HG02610 (cell line): ENCODE results near the gene CSPG4.

Experiments used
- ATAC-seq: cut with Tn5 transposase; IDR thresholded peaks from one replicate; pipeline ENCODE4 v1.9.1; 2021; ENCODE audit warnings: mild to moderate bottlenecking, moderate library complexity; ENCODE audit not compliant: unreplicated experiment

The CSPG4 gene

DNA sequence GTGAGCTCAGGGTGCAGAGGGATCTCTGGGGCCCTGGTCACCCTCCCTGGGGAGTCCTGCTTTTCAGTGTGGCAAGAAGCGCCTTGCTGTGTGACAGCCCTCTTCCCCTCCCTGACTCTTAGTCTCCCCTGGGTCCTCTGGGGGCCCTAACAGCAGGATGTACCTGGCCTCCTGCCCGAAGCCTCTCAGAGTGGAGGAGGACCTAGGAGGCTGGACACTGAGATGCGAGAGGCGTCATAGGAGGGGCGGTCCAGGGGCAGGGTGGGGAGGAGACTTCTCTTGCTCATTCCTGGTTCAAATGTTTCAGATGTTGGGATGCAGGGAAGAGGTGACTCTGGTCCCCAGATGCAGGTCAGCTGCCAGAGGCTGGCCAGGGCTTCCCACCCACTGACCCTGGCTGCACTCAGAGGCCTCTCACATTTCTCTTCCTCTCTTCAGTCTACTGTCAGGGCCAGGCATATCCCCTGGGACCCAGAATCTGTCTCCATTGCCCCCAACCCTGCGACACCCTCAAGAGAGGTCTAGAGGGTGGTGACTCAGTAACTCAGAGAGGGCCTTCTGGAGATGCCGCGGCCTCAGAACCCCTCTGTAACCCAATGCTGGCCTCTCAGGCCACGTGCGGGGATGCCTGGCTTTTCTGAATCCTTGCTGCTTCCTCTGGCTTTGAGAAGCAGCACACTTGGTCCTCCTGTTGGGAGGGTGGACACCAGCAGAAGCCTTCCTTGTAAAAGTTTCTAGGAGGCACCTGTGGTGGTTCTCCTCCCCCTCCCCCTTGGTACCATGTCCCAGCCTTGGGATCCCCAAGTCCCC is 39.0 kb downstream of the CSPG4 start:
- ATAC-seq: no peak

DNA sequence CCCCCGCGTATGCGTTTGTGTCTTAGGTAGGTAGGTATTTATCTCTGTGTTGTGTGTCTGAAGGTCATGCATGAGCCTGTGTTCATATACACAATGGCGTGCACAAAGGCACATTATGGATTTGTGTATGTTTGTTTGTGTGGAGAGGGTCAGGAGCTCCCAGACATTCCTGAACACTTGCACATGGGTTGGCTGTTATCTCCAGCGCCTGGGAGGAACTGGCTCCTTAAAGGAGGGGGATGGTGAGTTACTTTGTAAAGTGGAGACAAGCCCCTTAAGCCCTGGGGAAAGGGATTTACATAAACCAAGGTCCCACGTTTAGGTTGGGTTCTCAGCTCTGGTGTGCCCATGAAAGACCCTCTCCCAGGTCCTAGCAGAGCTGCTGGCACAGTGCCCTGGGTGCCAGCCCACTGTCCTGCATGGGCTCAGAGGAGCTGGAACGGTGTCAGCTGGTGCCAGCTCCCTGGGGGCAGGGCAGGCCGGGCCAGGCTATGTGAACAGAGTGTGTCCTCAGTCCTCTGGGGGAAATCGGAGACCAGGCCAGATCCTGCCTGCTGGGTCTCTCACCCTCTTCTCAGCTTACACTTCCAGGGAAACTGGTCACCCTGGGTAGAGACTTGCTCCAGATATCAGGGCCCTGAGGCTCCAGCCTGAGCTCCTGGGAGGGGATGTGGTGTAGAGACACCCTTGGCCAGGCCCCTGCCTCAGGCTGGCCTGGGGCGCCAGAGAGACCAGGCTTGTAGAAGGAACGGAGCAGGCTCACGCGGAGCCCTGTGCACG is 39.8 kb downstream of the CSPG4 start:
- ATAC-seq: no peak

DNA sequence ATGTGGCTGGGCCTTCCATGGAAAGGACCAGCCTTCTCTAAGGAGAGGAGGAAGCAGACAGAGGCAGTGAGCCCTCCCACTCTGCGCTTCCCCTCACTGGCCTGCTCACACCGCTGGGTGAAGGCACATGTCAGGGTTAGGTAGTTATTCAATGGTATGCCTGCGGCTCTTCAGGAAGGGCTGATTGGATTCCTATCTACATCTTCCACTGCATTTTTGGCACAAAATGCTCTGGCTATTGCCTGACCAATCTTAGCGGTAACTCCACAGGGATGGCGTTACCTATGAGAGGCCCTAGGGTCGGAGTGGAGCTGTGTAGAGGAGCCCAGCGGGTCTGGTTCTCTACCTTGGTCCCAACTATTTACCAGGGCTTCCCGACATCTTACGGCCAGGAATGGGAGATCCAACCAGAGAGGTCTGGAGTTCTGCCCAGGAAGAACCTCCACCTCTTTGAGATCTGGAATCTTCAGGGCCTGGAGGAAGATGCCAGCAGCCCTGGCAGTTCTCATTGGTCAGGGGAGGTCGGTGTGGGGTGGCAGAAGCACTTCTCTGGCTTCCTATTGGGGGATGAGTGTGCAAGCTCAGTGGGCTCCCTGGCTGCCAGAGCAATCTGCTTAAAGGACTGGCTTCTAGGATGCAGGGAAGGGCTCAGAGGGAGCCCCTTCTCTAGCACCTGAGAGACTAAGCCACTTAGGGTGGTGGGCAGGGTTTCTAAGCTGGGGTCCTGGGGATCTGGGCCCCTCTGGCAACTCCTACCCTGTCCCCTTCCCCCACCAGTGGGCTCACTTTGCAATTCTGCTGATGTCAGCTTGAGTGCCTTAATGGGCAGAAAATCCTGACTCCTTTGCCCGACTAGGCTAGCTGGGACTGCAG is 40.7 kb downstream of the CSPG4 start:
- ATAC-seq: no peak

DNA sequence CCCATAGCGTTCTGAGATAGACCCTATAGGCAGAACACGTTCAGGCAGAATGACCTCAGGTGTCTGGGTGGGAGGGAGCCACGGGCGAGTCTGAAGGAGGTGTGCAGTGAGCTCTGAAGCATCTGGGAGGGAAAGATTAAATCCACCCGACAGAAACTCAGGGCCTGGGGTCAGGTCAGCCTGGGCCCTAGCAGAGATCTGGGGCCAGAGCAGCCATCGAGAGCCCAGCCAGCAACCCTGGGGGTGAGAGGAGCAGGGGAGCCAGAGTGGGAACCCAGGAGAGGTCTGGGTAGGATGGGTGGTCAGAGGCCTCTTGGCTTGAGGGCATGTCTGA is 42.8 kb downstream of the CSPG4 start:
- no peak for ATAC-seq

DNA sequence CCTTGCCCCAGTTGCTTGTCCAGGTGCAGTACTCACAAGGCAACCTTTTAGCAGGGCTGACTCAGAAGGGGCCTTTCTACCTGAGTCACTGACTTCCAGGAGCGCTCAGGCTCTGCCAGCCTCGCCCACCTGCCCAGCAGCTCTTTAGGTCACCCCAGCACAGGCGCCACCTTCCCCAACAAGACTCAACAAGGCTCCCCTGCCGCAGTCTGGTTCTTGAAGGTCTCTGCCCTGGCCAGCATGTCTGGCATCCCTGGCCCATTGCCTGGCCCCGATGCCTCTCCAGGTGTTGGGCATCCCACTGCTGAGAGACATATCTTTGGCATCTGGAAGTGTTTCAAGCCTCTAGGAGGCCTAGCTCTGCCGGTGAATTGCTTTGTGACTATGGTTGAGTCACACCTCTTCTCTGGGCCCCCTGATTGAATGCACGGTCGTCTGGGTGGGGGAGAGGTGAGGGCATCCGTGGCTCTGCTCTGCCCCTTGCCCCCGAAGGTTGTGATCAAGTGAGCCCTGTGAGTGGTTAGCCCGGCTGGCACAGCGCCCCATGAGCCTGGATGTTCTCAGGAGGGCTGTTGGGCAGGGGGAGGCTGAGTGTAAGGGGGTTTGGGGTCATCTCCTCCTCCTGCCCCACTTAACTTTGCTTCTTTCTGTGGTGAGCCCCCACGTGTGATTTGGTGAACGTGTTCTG is 43.3 kb downstream of the CSPG4 start:
- no peak for ATAC-seq

DNA sequence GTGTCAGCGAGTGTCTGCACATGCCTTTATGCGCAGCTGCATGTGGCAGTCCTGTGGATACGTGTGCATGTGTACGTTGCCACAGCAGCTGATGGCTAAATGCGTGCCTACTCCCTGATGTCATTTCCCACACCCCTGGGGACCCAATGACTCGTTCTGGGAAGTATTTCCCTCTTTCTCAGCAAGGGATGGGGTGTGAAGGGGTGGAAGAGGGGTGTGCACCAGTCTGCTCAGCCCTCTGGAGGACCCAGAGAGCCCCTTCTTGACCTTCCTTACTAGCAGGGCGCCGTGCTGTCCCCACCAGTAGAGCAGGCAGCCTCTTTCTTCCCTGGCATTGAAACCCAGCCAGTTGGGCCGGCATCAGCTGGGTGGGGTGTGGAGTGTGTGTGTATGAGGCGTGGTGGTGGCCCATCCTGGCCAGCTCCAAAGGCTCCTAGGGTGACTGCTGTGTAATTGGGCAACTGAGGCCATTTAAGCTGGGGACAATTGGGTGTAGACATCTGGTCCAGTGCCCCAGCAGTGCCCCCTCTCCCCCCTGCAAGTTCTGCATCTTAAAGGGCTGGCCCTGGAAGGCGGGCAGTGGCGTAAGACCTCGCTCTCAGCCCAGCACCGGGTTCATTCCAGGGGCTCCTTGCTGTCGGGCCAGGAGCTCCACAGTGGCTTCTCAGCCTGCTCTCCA is 45.7 kb downstream of the CSPG4 start:
- ATAC-seq: no peak

DNA sequence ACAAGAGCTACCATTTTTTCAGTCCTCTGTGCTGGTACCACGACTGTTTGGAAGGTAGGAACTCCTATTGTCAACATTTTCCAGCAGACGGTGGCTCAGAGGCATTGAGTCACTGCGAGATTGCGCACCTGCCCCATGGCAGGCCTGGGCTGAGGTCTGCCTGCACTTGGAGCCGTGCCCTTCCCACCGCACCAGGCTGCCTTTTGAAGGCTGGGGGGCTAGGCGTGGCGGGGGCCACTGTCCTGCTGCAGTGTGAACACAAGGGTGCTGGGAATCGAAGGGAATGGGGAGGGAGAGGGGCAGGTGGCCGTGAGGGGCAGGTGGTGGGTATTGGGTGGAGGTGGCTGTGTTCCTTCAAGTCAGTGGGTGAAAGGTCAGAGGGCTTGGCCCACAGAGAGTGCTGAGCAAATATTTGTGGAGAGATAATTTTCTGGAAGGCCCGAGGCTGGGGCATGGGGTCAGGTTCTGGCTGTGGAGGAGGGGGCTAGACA is 48.7 kb downstream of the CSPG4 start:
- ATAC-seq: no peak

DNA sequence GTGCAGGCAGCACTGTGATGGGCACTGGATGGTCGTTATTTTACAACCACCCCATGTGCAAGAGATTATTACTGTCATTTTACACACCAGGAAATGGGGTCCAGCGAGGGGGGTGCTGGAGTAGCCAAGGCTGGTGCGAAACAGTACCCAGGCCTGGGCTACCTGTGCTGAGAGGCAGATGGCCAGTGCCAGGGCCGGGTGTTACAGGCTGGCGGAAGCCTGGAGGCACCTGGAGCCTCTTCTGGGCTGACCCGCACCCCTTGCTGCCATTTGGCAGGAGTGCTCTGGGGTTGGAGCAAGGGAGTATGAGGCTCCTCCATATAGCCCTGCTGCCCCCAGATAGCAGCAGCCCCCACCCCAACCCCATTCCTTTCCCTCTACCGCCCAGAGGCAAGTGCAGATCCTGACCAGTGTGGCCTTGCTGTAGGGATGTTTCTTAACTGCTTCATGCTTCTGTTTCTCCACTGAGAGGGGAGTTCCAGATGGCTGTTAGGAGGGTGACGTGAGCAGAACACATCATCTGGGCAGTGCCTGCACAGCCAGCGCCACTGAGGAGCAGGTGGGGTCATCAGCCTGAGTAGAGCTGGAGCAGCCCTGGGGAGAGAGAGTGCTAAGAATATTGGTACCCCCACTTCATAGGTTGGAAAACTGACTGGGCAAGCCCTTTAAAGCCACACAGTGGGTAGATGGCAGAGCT is 49.7 kb downstream of the CSPG4 start:
- no peak for ATAC-seq

DNA sequence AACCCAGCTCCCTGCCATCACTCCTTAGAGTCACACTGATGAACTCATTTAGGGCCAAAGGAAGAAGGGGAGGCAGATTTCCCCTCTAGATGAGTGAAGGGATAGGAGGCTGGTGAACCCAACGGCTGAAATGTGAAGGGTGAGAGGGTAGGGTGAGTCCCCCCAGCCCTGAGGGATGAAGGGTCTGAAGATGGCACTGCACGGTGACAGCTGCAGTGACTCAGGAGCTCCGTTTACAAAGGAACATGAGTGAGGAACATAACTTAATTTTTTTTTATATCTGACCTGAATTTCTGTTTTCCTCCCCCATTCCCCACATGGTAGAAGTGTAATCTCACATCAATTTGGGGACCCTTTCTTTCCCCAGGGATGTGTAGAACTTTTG is 50.9 kb downstream of the CSPG4 start:
- no peak for ATAC-seq

DNA sequence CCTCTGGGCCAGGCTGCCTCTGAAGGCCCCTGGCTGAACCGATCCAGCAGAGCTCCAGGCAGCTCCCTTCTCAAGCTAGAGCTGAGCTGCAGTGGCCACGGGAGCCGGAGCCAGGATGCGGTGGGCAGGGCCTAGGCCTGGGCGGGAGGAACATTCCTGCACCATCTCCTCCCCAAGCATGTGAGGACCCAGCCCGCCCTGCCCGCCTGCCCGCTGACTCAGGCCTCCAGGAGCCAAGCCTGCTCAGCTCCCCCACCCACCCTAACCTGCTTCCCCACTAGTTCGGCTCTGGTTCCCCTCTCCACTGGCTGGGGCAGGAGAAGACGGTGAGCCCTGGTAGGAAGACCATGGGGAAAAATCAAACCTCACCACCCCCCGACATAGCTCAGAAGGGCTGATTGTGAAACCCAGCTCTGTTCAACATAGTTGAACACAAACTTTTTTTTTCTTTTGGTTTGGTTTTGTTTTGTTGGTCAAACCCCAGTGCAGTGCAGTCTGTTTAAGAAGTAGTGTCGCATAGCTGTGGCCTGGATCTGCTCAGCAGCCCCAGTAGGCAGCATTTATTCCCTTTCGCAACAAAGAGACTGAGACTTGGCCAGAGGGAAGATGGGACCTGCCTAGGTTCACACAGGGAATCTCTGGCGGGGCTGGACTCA is 51.4 kb downstream of the CSPG4 start:
- ATAC-seq: no peak

DNA sequence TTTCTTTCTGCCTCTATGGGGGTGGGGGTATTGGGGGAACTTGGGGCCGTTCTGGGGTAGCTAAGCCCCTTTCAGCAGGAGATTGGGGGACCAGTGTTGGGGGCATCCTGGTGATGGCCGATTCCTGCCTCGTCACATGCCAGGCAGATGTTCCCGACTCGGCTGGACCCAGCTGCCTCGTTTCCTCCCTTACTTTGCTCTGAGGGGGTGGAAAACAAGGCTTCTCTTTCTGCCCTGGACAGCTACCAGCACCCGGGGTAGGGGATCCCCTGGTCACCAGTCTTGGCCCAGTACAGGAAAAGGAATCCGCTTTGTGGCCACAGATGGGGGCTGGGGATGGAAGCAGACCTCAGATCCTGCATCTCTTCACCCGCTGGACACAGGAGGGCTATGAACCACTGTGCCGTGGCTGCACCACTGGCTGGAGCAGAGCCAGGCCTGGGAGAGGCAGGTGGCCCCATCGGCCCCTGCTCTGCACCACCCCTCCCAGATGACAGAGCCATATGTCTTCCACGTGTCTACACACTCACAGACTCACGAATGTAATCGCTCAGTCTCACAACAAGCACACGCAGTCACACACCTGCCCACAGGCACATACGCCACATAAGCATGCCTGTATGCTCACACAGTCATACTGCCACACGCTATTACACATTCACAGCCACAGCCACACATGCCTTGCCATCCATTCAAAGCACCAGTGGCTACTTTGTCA is 52.6 kb downstream of the CSPG4 start:
- no peak for ATAC-seq

DNA sequence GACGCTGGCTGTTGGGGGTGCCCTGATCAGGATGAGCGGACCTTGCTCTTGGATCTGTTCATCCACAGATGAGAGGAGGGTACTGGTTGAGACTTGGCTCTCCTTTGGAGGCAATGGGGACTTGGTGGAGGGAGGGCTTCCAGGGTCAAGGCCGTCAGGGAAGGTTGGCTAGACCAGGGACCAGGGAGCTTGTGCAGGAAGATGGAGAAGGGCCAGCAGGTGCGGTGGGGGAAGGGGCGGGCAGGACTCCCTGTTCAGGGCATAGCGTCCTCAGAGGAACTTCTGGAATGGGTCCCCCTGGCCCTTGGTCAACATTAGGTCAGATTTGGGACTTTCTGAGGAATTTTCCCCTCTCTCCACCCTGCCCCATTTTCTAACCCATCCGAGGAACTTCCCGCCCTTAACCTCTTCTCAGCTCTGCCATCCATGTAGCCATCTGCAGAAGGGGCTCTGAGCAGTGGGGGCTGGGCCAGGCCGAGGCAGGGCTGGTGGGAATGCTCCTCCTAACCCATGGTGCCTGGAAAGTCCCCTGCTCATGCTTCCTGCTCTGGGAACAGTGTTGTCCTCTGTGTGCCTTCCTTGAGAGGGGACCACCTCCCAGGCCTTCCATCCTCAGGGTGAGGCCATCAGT is 53.4 kb downstream of the CSPG4 start:
- no peak for ATAC-seq

DNA sequence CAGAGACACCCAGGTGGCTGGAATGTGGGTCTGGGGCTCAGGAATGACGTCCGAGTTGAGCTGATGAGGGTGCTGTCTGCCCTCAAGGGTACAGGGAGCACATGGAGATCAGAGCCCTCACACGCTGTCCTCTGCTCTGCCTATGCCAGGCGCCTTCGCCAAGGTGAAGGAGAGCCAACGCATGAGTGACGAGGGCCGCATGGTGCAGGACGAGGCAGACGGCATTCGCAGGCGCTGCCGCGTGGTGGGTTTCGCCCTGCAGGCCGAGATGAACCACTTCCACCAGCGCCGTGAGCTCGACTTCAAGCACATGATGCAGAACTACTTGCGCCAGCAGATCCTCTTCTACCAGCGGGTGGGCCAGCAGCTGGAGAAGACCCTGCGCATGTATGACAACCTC is 55.8 kb downstream of the CSPG4 start:
- ATAC-seq: no peak

DNA sequence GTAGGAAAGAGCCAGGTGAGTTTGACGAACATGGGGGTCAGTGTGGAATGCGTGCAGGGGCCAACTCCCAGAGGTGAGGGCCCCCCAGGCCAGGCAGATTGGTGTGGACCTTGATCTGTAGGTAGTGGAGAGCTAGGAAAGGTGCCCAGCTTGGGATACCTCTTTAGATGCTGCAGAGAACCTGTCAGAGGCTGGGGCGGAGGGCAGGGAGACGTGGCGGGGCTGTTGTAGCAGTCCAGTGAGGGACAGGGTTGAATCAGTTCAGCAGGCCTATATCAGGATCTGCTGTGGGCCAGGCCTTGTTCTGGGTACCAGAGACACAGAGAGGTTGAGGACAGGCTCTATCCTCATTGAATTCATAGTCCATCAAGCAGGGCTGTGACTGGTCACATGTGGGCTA is 56.3 kb downstream of the CSPG4 start:
- no peak for ATAC-seq

DNA sequence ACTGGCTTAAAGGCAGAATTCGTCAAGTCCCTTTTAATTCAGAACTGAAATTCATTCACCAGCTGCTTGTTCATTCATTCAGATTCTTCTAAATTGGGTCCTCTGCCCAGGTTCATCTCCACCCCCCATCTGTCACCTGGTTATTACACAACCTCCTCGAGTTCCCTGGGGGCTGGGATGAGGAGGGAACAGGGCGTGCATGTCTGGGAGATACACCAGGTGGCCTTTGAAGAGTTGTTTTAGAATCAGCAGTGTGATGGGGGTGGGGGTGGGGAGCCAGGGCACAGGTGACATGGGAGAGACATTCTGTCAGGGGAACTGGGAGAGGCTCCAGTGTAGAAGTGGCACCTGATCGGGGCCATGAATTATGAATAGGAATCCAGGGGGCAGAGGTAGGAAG is 56.7 kb downstream of the CSPG4 start:
- ATAC-seq: no peak

DNA sequence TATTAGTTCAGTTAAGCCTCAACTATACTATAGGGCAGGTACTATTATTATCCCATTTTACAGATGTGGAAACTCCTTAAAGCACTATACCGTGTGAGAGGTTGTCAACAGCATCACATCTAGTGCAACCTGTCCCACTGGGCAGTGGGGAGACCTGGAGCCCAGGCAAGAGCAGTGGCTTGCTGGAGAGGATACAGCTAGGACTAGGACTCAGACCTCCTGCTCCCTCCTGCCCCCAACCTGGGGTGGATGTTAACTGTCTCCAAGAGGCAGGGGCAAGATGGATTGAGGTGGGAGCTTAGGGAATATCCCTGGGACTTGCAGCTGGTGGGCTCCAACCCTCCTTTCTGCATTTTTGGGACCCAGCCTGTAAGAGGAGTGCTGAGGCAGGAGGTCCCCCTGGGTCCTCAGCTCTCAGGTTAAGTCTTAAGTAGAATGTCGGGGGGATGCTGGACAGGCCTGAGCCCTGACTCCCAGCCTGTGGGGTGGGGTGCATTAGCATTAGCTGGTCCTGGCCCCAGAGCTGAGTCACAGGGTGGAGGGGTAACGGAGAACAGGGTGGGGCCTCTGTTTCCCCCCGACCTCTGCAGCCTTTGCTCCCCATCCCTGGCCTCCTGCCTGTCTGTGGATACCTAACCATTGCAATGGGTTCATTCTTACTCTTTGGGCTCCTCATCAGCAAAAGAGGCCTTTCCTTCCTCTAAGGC is 58.3 kb downstream of the CSPG4 start:
- no peak for ATAC-seq

DNA sequence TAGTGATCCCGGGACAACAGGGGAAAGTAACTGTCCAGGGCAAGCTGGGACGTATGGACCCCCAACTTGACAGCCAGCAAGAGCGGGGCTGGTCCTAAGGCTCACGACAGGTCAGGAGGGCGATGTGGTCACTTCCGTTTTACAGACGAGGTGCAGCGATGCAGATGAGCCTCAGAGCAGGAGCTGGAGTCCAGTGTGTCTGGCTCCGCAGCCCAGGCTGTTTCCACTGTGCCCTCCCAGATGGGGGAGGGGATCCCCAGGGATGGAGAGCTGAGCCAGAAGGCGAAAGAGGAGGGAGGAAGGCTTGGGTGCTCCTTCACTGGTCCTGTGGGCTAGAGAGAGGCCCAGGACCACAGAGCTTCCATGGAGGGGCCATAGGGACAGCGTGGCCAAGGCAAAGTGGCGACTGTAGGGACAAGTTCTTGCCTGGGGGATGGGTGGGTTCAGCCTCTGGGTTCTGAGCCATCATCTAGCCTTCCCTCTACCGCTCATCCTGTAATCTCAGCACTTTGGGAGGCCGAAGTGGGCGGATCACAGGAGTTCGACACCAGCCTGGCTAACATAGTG is 59.2 kb downstream of the CSPG4 start:
- no peak for ATAC-seq
